ENCODE measurements around the gene LBHD1. TPM values are rescaled to one million over a fixed set of nuclear protein-coding genes. Genes with fewer than 3 reads are reported as not detected.
"Not testable (repeated sequence)": the region's sequence is repeated elsewhere in the genome, so short reads cannot be mapped to it uniquely, and the experiment has no call there.

The LBHD1 gene
- total RNA-seq, 1 experiment from 2014 or later, result 7.8 TPM

GRCh38 chr11:62677714-62678113, 5.6 kb upstream of the LBHD1 start:
- BruUV-seq (replicated peaks), result no TSS peak
- Histone ChIP-seq H3K36me3 (ENCODE audit: insufficient read depth, low read length, poor library complexity, severe bottlenecking) (peaks cover 39% of the 10 kb centered on the region), H3K4me1 (ENCODE audit: insufficient read depth, low read length, poor library complexity, severe bottlenecking) (peaks cover 31% of the 10 kb centered on the region), H3K27ac (ENCODE audit: low read depth, low read length, poor library complexity, severe bottlenecking) (peak overlapping the region; percentile 26), H3K9me3 (ENCODE audit: low read depth, low read length, poor library complexity, severe bottlenecking) (no peaks in the 10 kb centered on the region), H3K27me3 (replicated peaks; ENCODE audit: insufficient read depth, low read depth, low read length, poor library complexity) (no peaks in the 10 kb centered on the region), H3K4me3 (ENCODE audit: low read depth, low read length, poor library complexity, severe bottlenecking) (peak overlapping the region; percentile 85)
- ChIA-PET POLR2A (ENCODE audit: low non-redundant PET) (interaction anchor here (1.0 kb wide), 1 partner anchor 13 kb away, joined by 4 read pairs; the partner anchor contains the start of genes C11orf98 and CSKMT), CTCF (no interaction called here)
- TF ChIP-seq EZH2 (IDR thresholded peaks at IDR 0.05; ENCODE audit: borderline replicate concordance, low read depth, low read length, poor library complexity, severe bottlenecking), result no peak
- no peak for TF ChIP-seq CTCF (conservative IDR thresholded peaks at IDR 0.05; ENCODE audit: low read depth, low read length)
- no peak for DNase-seq (ENCODE audit: low spot score)
- intact Hi-C loops (cut with micrococcal nuclease; ENCODE audit: unreplicated experiment), result no loop called here

- TF ChIP-seq CTCF (conservative IDR thresholded peaks at IDR 0.05; ENCODE audit: low read depth, low read length) (no peak), EZH2 (IDR thresholded peaks at IDR 0.05; ENCODE audit: borderline replicate concordance, low read depth, low read length, poor library complexity, severe bottlenecking) (no peak)
- Histone ChIP-seq H3K4me3 (ENCODE audit: low read depth, low read length, poor library complexity, severe bottlenecking) (no peak overlapping the region), H3K9me3 (ENCODE audit: low read depth, low read length, poor library complexity, severe bottlenecking) (no peaks in the 10 kb centered on the region), H3K4me1 (ENCODE audit: insufficient read depth, low read length, poor library complexity, severe bottlenecking) (peaks cover 37% of the 10 kb centered on the region), H3K27ac (ENCODE audit: low read depth, low read length, poor library complexity, severe bottlenecking) (peak overlapping the region; percentile 26), H3K36me3 (ENCODE audit: insufficient read depth, low read length, poor library complexity, severe bottlenecking) (peaks cover 39% of the 10 kb centered on the region), H3K27me3 (replicated peaks; ENCODE audit: insufficient read depth, low read depth, low read length, poor library complexity) (no peaks in the 10 kb centered on the region)
- DNase-seq (ENCODE audit: low spot score), result no peak
- intact Hi-C loops (cut with micrococcal nuclease; ENCODE audit: unreplicated experiment), result no loop called here
- no TSS peak for BruUV-seq (replicated peaks)
- ChIA-PET CTCF (interaction anchor here (0.5 kb wide), 1 partner anchor 188 kb away, joined by 5 read pairs; no protein-coding TSS in a partner anchor), POLR2A (ENCODE audit: low non-redundant PET) (interaction anchor here (1.0 kb wide), 1 partner anchor 12 kb away, joined by 4 read pairs; the partner anchor contains the start of genes C11orf98 and CSKMT)
These were observed 5.1 kb upstream of the LBHD1 start for GRCh38 chr11:62677156-62677555.

DNA sequence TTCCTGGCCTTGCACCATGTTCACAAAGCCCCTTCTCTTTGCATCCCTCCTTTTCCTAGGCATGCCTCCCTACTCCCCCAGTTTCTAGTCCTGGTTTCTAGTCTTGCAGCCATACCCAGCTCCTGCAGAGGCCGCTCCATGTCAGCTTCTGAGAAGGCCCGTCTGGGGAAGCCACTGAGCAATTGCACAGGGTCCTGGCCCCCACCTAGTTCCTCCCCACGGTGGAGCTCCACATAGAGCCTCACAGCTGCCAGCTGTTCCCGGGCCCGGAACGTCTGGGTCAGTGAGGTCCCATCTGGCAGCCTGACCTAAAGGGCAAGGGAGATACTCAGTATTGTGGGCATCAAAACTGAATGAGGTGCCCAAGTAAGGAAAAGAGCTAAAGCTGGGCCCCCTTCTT, 4.6 kb upstream of the LBHD1 start:
- intact Hi-C loops (cut with micrococcal nuclease; ENCODE audit: unreplicated experiment), result no loop called here
- Histone ChIP-seq H3K4me3 (ENCODE audit: low read depth, low read length, poor library complexity, severe bottlenecking) (no peak overlapping the region), H3K27ac (ENCODE audit: low read depth, low read length, poor library complexity, severe bottlenecking) (peak overlapping the region; percentile 26), H3K27me3 (replicated peaks; ENCODE audit: insufficient read depth, low read depth, low read length, poor library complexity) (no peaks in the 10 kb centered on the region), H3K9me3 (ENCODE audit: low read depth, low read length, poor library complexity, severe bottlenecking) (no peaks in the 10 kb centered on the region), H3K36me3 (ENCODE audit: insufficient read depth, low read length, poor library complexity, severe bottlenecking) (peaks cover 39% of the 10 kb centered on the region), H3K4me1 (ENCODE audit: insufficient read depth, low read length, poor library complexity, severe bottlenecking) (peaks cover 38% of the 10 kb centered on the region)
- BruUV-seq (replicated peaks), result no TSS peak
- DNase-seq (ENCODE audit: low spot score), result no peak
- CTCF ChIA-PET, result interaction anchor here (0.5 kb wide), 1 partner anchor 189 kb away, joined by 5 read pairs; no protein-coding TSS in a partner anchor
- POLR2A ChIA-PET (ENCODE audit: low non-redundant PET), result interaction anchor here (1.0 kb wide), 1 partner anchor 12 kb away, joined by 4 read pairs; the partner anchor contains the start of genes C11orf98 and CSKMT
- TF ChIP-seq CTCF (conservative IDR thresholded peaks at IDR 0.05; ENCODE audit: low read depth, low read length) (no peak), EZH2 (IDR thresholded peaks at IDR 0.05; ENCODE audit: borderline replicate concordance, low read depth, low read length, poor library complexity, severe bottlenecking) (no peak)

DNA sequence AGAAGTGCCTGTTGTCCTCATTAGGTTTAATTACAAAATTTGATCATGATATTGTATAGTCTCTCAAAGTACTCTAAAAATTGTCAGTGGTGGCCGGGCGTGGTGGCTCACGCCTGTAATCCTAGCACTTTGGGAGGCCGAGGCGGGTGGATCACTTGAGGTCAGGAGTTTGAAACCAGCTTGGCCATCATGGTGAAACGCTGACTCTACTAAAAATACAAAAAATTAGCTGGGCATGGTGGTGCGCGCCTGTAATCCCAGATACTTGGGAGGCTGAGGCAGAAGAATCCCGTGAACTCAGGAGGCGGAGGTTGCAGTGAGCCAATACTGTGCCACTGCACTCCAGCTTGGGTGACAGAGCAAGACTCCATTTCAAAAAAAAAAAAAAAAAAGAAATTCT, 3.3 kb upstream of the LBHD1 start:
- ChIA-PET CTCF (interaction anchor here (0.7 kb wide), 1 partner anchor 112 kb away, joined by 3 read pairs; the partner anchor contains the start of gene TMEM179B), POLR2A (ENCODE audit: low non-redundant PET) (interaction anchor here (0.6 kb wide), 1 partner anchor 122 kb away, joined by 3 read pairs; no protein-coding TSS in a partner anchor)
- DNase-seq (ENCODE audit: low spot score); BruUV-seq (replicated peaks); H3K27ac ChIP-seq (ENCODE audit: low read depth, low read length, poor library complexity, severe bottlenecking); intact Hi-C loops (cut with micrococcal nuclease; ENCODE audit: unreplicated experiment); H3K9me3 ChIP-seq (ENCODE audit: low read depth, low read length, poor library complexity, severe bottlenecking); H3K4me3 ChIP-seq (ENCODE audit: low read depth, low read length, poor library complexity, severe bottlenecking); H3K27me3 ChIP-seq (replicated peaks; ENCODE audit: insufficient read depth, low read depth, low read length, poor library complexity): not testable (repeated sequence)
- H3K4me1 ChIP-seq (ENCODE audit: insufficient read depth, low read length, poor library complexity, severe bottlenecking), result peaks cover 38% of the 10 kb centered on the region
- peaks cover 39% of the 10 kb centered on the region for H3K36me3 ChIP-seq (ENCODE audit: insufficient read depth, low read length, poor library complexity, severe bottlenecking)
